Gastrocnemius medialis (tissue), 4 donors: ENCODE results near the gene STX8. TPM values are rescaled to one million over a fixed set of nuclear protein-coding genes. Genes with fewer than 3 reads are reported as not detected.

Source experiments
- ATAC-seq, 2 donors: fragments of 150-250 bp; one replicate each; pipeline ENCODE4 v1.9.1; 2016
- DNase-seq, 2 donors: peaks; one replicate each; pipeline ENCODE4 v3.0.0-alpha.2; 2019
- H3K27ac ChIP-seq, 4 donors: fragments of 200-600 bp; sonication (generic); 1 replicate in 1 of 4; 2 replicates in 3 of 4; pipeline ENCODE4 v1.5.1; 2016 to 2018; ENCODE audit warnings: mild to moderate bottlenecking in 2 of 4, moderate library complexity in 1 of 4
- H3K27me3 ChIP-seq, 3 donors: fragments of 200-600 bp; sonication (generic) in 2 of 3; 1 replicate in 1 of 3; 2 replicates in 2 of 3; pipeline versions ENCODE4 v1.5.1 to v1.6.0; 2016 to 2019; ENCODE audit warnings: mild to moderate bottlenecking in 1 of 3, moderate library complexity in 1 of 3
- H3K36me3 ChIP-seq, 2 donors: fragments of 200-600 bp; sonication (generic) in 1 of 2; one replicate each; pipeline ENCODE4 v1.5.1; 2017 to 2018
- H3K4me1 ChIP-seq, 2 donors: fragments of 200-600 bp; sonication (generic) in 1 of 2; one replicate each; pipeline ENCODE4 v1.5.1; 2016 to 2017; ENCODE audit warnings: mild to moderate bottlenecking in 2 of 2
- H3K4me3 ChIP-seq, 4 donors: fragments of 200-600 bp; sonication (generic) in 3 of 4; 1 replicate in 1 of 4; 2 replicates in 3 of 4; pipeline ENCODE4 v1.5.1; 2016 to 2019; ENCODE audit warnings: mild to moderate bottlenecking in 2 of 4
- H3K9me3 ChIP-seq, 3 donors: fragments of 200-600 bp; sonication (generic) in 2 of 3; 1 replicate in 1 of 3; 2 replicates in 2 of 3; pipeline ENCODE4 v1.5.1; 2016 to 2019
- POLR2A ChIP-seq, 2 donors: fragments of 450-650 bp; IDR thresholded peaks; one replicate each; pipeline ENCODE4 v1.6.1; 2017; ENCODE audit warnings: antibody characterized with exemption in 2 of 2, mild to moderate bottlenecking in 2 of 2, moderate library complexity in 2 of 2
- in situ Hi-C, 4 donors: fragments of 200-750 bp; cut with MboI; loops; one replicate each; pipeline versions ENCODE4 v1.15.0 to v1.8.0; 2017; ENCODE audit warnings: low sequenced_read_pairs in 4 of 4
- intact Hi-C: fragments of 100-400 bp; cut with DNase I; formaldehyde crosslinking; loops from one replicate; pipeline ENCODE4 v1.15.1; 2023; ENCODE audit warnings: low total_unique reads
- total RNA-seq, 4 donors: library from RNA; depleted of rRNA; stranded (reverse); fragments of >200 nt; gene quantifications; one replicate each; pipeline versions ENCODE4 v1.1.0 to v1.2.3, GENCODE V29; 2016
- TF ChIP-seq, protein P1 (sequence below), 5 experiments: fragments of 450-650 bp in 3 of 5; fragments of 200-600 bp in 2 of 5; sonication (generic) in 2 of 5; IDR thresholded peaks in 4 of 5; conservative IDR thresholded peaks in 1 of 5; 1 replicate in 4 of 5; 2 replicates in 1 of 5; pipeline ENCODE4 v1.5.1; 2016 to 2019; ENCODE audit warnings: antibody characterized with exemption in 5 of 5, mild to moderate bottlenecking in 3 of 5, moderate library complexity in 3 of 5

The STX8 gene
- total RNA-seq, 4 donors from 2014 or later: 39.1 to 67.7 (median 58.2) TPM

DNA sequence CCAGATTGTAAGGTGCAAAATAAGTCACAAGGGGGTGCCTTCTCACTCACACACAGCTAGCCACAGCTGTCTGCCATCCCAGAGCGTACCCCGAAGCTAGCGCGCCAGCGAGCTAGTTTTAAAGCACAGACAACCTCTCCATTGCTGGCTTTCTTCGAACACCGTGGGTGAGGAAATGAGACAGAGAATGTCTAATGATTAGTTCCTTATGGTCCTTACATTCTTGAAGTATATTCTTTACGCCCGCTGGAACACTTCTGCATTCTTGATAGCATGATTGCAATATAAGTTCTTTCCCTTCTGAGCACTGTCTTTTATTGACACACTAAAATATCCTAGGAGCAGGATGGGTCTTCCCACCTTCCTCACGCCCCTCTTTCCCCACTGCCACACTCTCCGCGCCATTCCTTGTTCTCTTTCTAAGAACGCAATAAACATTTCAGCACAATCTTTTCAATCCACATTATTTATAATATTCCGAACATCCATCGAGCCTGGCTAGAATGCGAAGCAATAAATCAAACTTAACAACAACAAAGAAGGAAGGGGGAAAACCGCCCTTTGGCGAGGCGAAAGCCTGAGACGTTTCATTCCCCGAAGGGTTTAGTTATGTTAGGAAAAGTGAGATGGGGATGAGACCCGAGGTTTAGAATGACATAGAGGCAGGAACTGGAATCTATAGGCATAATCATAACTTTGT is 303.0 kb downstream of the STX8 start:
- in situ Hi-C loops: no loop called here
- intact Hi-C loops: no loop called here
- no peak overlapping the region for H3K27ac ChIP-seq
- TF ChIP-seq POLR2A (IDR thresholded peaks at IDR 0.05): no peak
- TF ChIP-seq, protein P1, sequence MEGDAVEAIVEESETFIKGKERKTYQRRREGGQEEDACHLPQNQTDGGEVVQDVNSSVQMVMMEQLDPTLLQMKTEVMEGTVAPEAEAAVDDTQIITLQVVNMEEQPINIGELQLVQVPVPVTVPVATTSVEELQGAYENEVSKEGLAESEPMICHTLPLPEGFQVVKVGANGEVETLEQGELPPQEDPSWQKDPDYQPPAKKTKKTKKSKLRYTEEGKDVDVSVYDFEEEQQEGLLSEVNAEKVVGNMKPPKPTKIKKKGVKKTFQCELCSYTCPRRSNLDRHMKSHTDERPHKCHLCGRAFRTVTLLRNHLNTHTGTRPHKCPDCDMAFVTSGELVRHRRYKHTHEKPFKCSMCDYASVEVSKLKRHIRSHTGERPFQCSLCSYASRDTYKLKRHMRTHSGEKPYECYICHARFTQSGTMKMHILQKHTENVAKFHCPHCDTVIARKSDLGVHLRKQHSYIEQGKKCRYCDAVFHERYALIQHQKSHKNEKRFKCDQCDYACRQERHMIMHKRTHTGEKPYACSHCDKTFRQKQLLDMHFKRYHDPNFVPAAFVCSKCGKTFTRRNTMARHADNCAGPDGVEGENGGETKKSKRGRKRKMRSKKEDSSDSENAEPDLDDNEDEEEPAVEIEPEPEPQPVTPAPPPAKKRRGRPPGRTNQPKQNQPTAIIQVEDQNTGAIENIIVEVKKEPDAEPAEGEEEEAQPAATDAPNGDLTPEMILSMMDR (IDR thresholded peaks at IDR 0.05 in 4 of 5, conservative IDR thresholded peaks at IDR 0.05 in 1 of 5): no peak
- DNase-seq: no peak
- no peak overlapping the region for H3K4me3 ChIP-seq
- no peaks in the 10 kb centered on the region for H3K36me3 ChIP-seq
- H3K4me1 ChIP-seq: no peaks in the 10 kb centered on the region
- H3K27me3 ChIP-seq: no peaks in the 10 kb centered on the region
- ATAC-seq: no peak
- H3K9me3 ChIP-seq: no peaks in the 10 kb centered on the region

DNA sequence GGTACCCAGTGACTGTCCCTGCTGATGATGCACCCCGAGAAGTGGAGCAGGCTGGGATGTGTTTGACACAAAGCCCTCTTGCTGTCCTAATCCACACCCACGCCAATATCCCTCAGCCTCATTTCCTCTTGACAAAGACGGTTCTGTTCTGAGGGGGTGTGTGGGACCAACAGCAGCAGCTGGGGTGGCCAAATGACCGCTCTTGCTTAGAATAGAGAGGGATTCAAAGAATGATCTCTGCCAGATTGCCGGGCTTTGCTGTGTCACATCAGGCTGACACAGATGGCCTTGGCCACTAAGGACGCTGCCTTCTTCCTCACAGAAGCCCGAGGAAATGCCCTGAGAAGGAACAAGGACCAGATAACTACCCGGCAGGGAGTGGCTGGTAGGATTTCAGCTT is 303.6 kb downstream of the STX8 start:
- in situ Hi-C loops (no loop called here), intact Hi-C loops (no loop called here)
- H3K27ac ChIP-seq: no peak overlapping the region
- H3K4me3 ChIP-seq: no peak overlapping the region
- no peaks in the 10 kb centered on the region for H3K4me1 ChIP-seq
- H3K27me3 ChIP-seq: no peaks in the 10 kb centered on the region
- DNase-seq (no peak), ATAC-seq (no peak)
- TF ChIP-seq, protein P1 (IDR thresholded peaks at IDR 0.05 in 4 of 5, conservative IDR thresholded peaks at IDR 0.05 in 1 of 5): no peak
- no peak for TF ChIP-seq POLR2A (IDR thresholded peaks at IDR 0.05)
- no peaks in the 10 kb centered on the region for H3K36me3 ChIP-seq
- H3K9me3 ChIP-seq: no peaks in the 10 kb centered on the region

DNA sequence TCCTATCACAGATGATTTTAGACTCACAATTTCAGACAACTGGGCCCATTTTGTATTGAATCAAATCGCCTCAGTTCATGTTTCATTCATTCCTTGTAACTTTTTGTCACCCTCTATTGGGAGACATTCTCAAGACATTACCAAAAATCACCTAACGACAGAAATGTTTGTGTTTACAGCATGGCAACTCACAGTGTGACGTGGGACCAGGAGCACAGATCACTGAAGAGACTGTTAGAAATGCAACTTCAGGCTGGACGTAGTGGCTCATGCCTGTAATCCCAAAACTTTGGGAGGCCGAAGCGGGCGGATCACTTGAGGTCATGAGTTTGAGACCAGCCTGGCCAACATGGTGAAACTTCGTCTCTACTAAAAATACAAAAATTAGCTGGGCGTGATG is 304.7 kb downstream of the STX8 start:
- ATAC-seq: no peak
- Histone ChIP-seq H3K4me1 (peaks cover 0 to 9% of the 10 kb centered on the region in 2 donors), H3K27me3 (no peaks in the 10 kb centered on the region), H3K36me3 (no peaks in the 10 kb centered on the region), H3K9me3 (no peaks in the 10 kb centered on the region), H3K4me3 (no peak overlapping the region), H3K27ac (no peak overlapping the region)
- TF ChIP-seq, protein P1 (IDR thresholded peaks at IDR 0.05 in 4 of 5, conservative IDR thresholded peaks at IDR 0.05 in 1 of 5): no peak
- TF ChIP-seq POLR2A (IDR thresholded peaks at IDR 0.05): no peak
- no peak for DNase-seq
- intact Hi-C loops (no loop called here), in situ Hi-C loops (no loop called here)

DNA sequence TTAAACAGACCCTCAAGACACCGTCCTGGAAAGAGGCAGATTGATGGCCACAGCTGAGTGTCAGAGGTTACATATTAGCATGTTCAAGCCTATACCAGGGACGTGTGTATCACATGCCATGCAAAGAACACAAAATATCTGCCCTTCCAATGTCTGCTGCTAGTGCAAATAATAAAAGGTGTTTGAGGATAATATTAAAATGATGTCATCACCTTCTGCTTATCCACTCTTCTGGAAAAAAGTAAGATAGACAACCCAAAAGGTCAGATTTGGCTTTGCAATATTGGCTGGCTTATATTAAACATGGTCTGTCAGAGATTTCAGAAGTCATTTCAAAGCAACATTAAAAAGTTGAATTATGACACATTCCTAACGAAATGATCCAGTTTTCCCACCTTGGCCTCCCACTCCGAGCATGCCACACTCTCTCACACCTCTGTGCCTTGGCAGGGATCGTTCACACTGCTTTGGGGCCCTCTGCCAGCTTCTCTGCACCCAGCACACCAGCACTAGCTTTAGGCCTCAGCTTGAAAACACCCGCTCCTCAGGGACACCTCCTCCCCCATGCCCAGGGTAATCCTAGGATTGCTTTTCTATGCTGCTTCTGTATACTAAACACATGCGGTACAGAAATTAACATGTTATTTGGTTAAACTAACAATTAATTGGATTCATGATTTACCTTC is 306.1 kb downstream of the STX8 start:
- no peak for TF ChIP-seq POLR2A (IDR thresholded peaks at IDR 0.05)
- TF ChIP-seq, protein P1 (IDR thresholded peaks at IDR 0.05 in 4 of 5, conservative IDR thresholded peaks at IDR 0.05 in 1 of 5): no peak
- peaks cover 0 to 9% of the 10 kb centered on the region in 2 donors for H3K4me1 ChIP-seq
- intact Hi-C loops: no loop called here
- no peak overlapping the region for H3K4me3 ChIP-seq
- DNase-seq (no peak), ATAC-seq (no peak)
- no peaks in the 10 kb centered on the region for H3K9me3 ChIP-seq
- H3K36me3 ChIP-seq: no peaks in the 10 kb centered on the region
- H3K27me3 ChIP-seq: no peaks in the 10 kb centered on the region
- in situ Hi-C loops: no loop called here
- H3K27ac ChIP-seq: no peak overlapping the region
